Measurements from ENCODE around the gene INTS12. TPM values are rescaled to one million over a fixed set of nuclear protein-coding genes. Genes with fewer than 3 reads are reported as not detected.

INTS12 gene
- total RNA-seq, 2 experiments from 2014 or later, result 10.0 to 19.4 TPM

GRCh38 chr4:105714071-105714521, 5.6 kb upstream of the INTS12 start:
- ChIA-PET POLR2A (interaction anchor here (0.6 to 1.7 kb wide), 5 partner anchors 8 to 634 kb away, joined by 3 to 5 read pairs (median 4); partner anchors contain the start of gene PPA2), CTCF (ENCODE audit: unreplicated experiment) (interaction anchor here (0.7 kb wide), 1 partner anchor 584 kb away, joined by 3 read pairs; no protein-coding TSS in a partner anchor)
- no TSS peak for BruUV-seq (replicated peaks)
- H3K4me3 ChIP-seq (ENCODE audit: low read depth, low read length, poor library complexity, severe bottlenecking), result peak overlapping the region; percentile 36
- H3K4me2 ChIP-seq (ENCODE audit: low read length), result peak overlapping the region; percentile 74
- peaks cover 49% of the 10 kb centered on the region for H3K79me2 ChIP-seq (ENCODE audit: insufficient read depth, low read depth, low read length)
- intact Hi-C loops (cut with micrococcal nuclease; ENCODE audit: unreplicated experiment), result loop anchor here (2.0 to 10.0 kb wide), 2 partner anchors 193 to 601 kb away; partner anchors contain the start of genes AIMP1 and TBCK
- peaks cover 5% of the 10 kb centered on the region; the same call in 1 of the 2 replicates for H3K36me3 ChIP-seq (ENCODE audit: insufficient read depth, low read length)
- H3K9me3 ChIP-seq (ENCODE audit: low read length), result no peaks in the 10 kb centered on the region
- no peaks in the 10 kb centered on the region for H3K9me2 ChIP-seq (ENCODE audit: insufficient read depth, low read length)
- no peak overlapping the region for H2AFZ ChIP-seq (ENCODE audit: low read length)
- DNase-seq (ENCODE audit: low spot score), result peak; percentile 52
- H3K4me1 ChIP-seq (ENCODE audit: insufficient read depth, low read length, poor library complexity, severe bottlenecking), result peaks cover 21% of the 10 kb centered on the region
- TF ChIP-seq, protein P1, sequence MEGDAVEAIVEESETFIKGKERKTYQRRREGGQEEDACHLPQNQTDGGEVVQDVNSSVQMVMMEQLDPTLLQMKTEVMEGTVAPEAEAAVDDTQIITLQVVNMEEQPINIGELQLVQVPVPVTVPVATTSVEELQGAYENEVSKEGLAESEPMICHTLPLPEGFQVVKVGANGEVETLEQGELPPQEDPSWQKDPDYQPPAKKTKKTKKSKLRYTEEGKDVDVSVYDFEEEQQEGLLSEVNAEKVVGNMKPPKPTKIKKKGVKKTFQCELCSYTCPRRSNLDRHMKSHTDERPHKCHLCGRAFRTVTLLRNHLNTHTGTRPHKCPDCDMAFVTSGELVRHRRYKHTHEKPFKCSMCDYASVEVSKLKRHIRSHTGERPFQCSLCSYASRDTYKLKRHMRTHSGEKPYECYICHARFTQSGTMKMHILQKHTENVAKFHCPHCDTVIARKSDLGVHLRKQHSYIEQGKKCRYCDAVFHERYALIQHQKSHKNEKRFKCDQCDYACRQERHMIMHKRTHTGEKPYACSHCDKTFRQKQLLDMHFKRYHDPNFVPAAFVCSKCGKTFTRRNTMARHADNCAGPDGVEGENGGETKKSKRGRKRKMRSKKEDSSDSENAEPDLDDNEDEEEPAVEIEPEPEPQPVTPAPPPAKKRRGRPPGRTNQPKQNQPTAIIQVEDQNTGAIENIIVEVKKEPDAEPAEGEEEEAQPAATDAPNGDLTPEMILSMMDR (conservative IDR thresholded peaks at IDR 0.05; ENCODE audit: low read length), result no peak
- no peak overlapping the region for H3K27ac ChIP-seq (ENCODE audit: low read depth, low read length, poor library complexity, severe bottlenecking)
- peaks cover 14% of the 10 kb centered on the region for H4K20me1 ChIP-seq (ENCODE audit: insufficient read depth, low read length)

GRCh38 chr4:105712766-105713165, 4.3 kb upstream of the INTS12 start:
- Histone ChIP-seq H3K9me3 (ENCODE audit: low read length) (no peaks in the 10 kb centered on the region), H3K9me2 (ENCODE audit: insufficient read depth, low read length) (no peaks in the 10 kb centered on the region), H3K4me1 (ENCODE audit: insufficient read depth, low read length, poor library complexity, severe bottlenecking) (peaks cover 21% of the 10 kb centered on the region), H4K20me1 (ENCODE audit: insufficient read depth, low read length) (peaks cover 14% of the 10 kb centered on the region), H3K27ac (ENCODE audit: low read depth, low read length, poor library complexity, severe bottlenecking) (no peak overlapping the region), H3K4me2 (ENCODE audit: low read length) (no peak overlapping the region), H3K4me3 (ENCODE audit: low read depth, low read length, poor library complexity, severe bottlenecking) (no peak overlapping the region), H2AFZ (ENCODE audit: low read length) (no peak overlapping the region), H3K79me2 (ENCODE audit: insufficient read depth, low read depth, low read length) (peaks cover 54% of the 10 kb centered on the region), H3K36me3 (ENCODE audit: insufficient read depth, low read length) (0 out of 2 replicates have a peak, but pooled peaks cover 2% of the 10 kb centered on the region)
- POLR2A ChIA-PET, result no interaction called here
- BruUV-seq (replicated peaks), result no TSS peak
- intact Hi-C loops (cut with micrococcal nuclease; ENCODE audit: unreplicated experiment), result loop anchor here (10.0 kb wide), 1 partner anchor 602 kb away; the partner anchor contains the start of genes AIMP1 and TBCK
- no peak for DNase-seq (ENCODE audit: low spot score)
- no peak for TF ChIP-seq EZH2phosphoT487 (IDR thresholded peaks at IDR 0.05; ENCODE audit: borderline replicate concordance, low read depth, low read length)
- TF ChIP-seq, protein P1 (conservative IDR thresholded peaks at IDR 0.05; ENCODE audit: low read length), result no peak
- CTCF ChIA-PET (ENCODE audit: unreplicated experiment), result no interaction called here

DNA sequence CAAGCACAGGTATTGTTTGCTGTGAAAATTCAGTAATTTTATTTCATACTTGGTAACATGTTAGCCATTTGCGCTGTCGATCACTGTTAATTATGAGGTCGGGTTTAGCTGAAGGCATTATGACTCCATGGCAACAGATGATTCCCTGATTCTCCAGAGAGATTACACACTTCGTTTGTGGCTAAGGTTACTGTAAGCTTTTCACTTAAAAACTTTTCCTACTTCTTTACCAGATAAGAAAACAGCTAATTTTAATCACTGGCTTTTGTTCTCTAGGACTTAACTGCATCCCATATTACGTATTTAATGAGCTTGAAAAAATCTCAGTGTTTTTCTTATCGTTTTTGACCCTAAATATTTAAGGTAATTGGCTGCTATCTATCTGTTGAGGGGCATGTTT, 2.2 kb upstream of the INTS12 start:
- no peak for TF ChIP-seq EZH2phosphoT487 (IDR thresholded peaks at IDR 0.05; ENCODE audit: borderline replicate concordance, low read depth, low read length)
- TF ChIP-seq, protein P1 (conservative IDR thresholded peaks at IDR 0.05; ENCODE audit: low read length), result no peak
- CTCF ChIA-PET (ENCODE audit: unreplicated experiment), result no interaction called here
- POLR2A ChIA-PET, result interaction anchor here (0.6 to 2.7 kb wide), 8 partner anchors 8 to 432 kb away, joined by 3 to 14 read pairs (median 4); no protein-coding TSS in a partner anchor
- Histone ChIP-seq H3K9me3 (ENCODE audit: low read length) (no peaks in the 10 kb centered on the region), H3K36me3 (ENCODE audit: insufficient read depth, low read length) (no peaks in the 10 kb centered on the region), H3K4me2 (ENCODE audit: low read length) (peak overlapping the region; percentile 83; the same call in 1 of the 2 replicates), H3K9me2 (ENCODE audit: insufficient read depth, low read length) (no peaks in the 10 kb centered on the region), H2AFZ (ENCODE audit: low read length) (no peak overlapping the region), H3K4me1 (ENCODE audit: insufficient read depth, low read length, poor library complexity, severe bottlenecking) (peaks cover 32% of the 10 kb centered on the region), H3K79me2 (ENCODE audit: insufficient read depth, low read depth, low read length) (peaks cover 63% of the 10 kb centered on the region), H3K4me3 (ENCODE audit: low read depth, low read length, poor library complexity, severe bottlenecking) (no peak overlapping the region), H4K20me1 (ENCODE audit: insufficient read depth, low read length) (peaks cover 9% of the 10 kb centered on the region; the same call in 1 of the 2 replicates), H3K27ac (ENCODE audit: low read depth, low read length, poor library complexity, severe bottlenecking) (no peak overlapping the region)
- intact Hi-C loops (cut with micrococcal nuclease; ENCODE audit: unreplicated experiment), result loop anchor here (10.0 kb wide), 1 partner anchor 604 kb away; the partner anchor contains the start of genes AIMP1 and TBCK
- DNase-seq (ENCODE audit: low spot score), result no peak
- BruUV-seq (replicated peaks), result no TSS peak

Measured in OCI-LY7 (cell line).